GM23248 (cell line): ENCODE results near the gene EFCAB7. TPM values are rescaled to one million over a fixed set of nuclear protein-coding genes. Genes with fewer than 3 reads are reported as not detected.

ENCODE experiments used
- DNase-seq: peaks from one replicate; pipeline ENCODE4 v3.0.0-alpha.2; 2015
- H2AFZ ChIP-seq: fragments of 200-600 bp; sonication (generic); 2 replicates; pipeline ENCODE4 v1.6.1; 2016; ENCODE audit warnings: antibody characterized with exemption
- H3F3A ChIP-seq: fragments of 200-600 bp; sonication (generic); 2 replicates; pipeline ENCODE4 v1.6.1; 2016; ENCODE audit warnings: mild to moderate bottlenecking, antibody characterized with exemption, mixed run types; ENCODE audit not compliant: insufficient read depth
- H3K27ac ChIP-seq: fragments of 200-600 bp; sonication (generic); 2 replicates; pipeline ENCODE4 v1.5.1; 2016; ENCODE audit warnings: mild to moderate bottlenecking
- H3K27me3 ChIP-seq: fragments of 200-600 bp; sonication (generic); replicated peaks from 2 replicates; pipeline ENCODE4 v1.6.1; 2016; ENCODE audit warnings: mild to moderate bottlenecking; ENCODE audit not compliant: insufficient read depth
- H3K36me3 ChIP-seq: fragments of 200-600 bp; sonication (generic); 2 replicates; pipeline ENCODE4 v1.6.1; 2016; ENCODE audit warnings: low read depth, mild to moderate bottlenecking
- H3K4me1 ChIP-seq: fragments of 200-600 bp; sonication (generic); 2 replicates; pipeline ENCODE4 v1.6.1; 2016; ENCODE audit warnings: mild to moderate bottlenecking; ENCODE audit not compliant: insufficient read depth
- H3K4me2 ChIP-seq: fragments of 200-600 bp; sonication (generic); one replicate; pipeline ENCODE4 v1.6.1; 2016; ENCODE audit warnings: mild to moderate bottlenecking; ENCODE audit not compliant: unreplicated experiment
- H3K4me3 ChIP-seq: fragments of 200-600 bp; sonication (generic); 2 replicates; pipeline ENCODE4 v1.5.1; 2016; ENCODE audit warnings: mild to moderate bottlenecking
- H3K79me2 ChIP-seq: fragments of 200-600 bp; sonication (generic); 2 replicates; pipeline ENCODE4 v1.6.1; 2016; ENCODE audit warnings: mild to moderate bottlenecking; ENCODE audit not compliant: insufficient read depth
- H3K9ac ChIP-seq: fragments of 200-600 bp; sonication (generic); 2 replicates; pipeline ENCODE4 v1.6.1; 2016; ENCODE audit warnings: mild to moderate bottlenecking
- H3K9me2 ChIP-seq: fragments of 200-600 bp; sonication (generic); 2 replicates; pipeline ENCODE4 v1.6.1; 2016; ENCODE audit warnings: mixed run types, mild to moderate bottlenecking, moderate library complexity; ENCODE audit not compliant: insufficient read depth
- H3K9me3 ChIP-seq: fragments of 200-600 bp; sonication (generic); one replicate; pipeline ENCODE4 v1.6.1; 2017; ENCODE audit warnings: low read depth
- H4K20me1 ChIP-seq: fragments of 200-600 bp; sonication (generic); 2 replicates; pipeline ENCODE4 v1.6.0; 2016; ENCODE audit not compliant: insufficient read depth
- EZH2 ChIP-seq: fragments of 200-600 bp; sonication (generic); IDR thresholded peaks from 2 replicates; pipeline ENCODE4 v1.6.1; 2018; ENCODE audit warnings: antibody characterized with exemption, mild to moderate bottlenecking; ENCODE audit not compliant: insufficient read depth, poor library complexity, severe bottlenecking
- EZH2phosphoT487 ChIP-seq: fragments of 200-600 bp; sonication (generic); IDR thresholded peaks from 2 replicates; pipeline ENCODE4 v1.6.1; 2018; ENCODE audit warnings: antibody characterized with exemption, moderate library complexity, mild to moderate bottlenecking, low read depth; ENCODE audit not compliant: insufficient read depth
- WGBS, 2 experiments: methylation state at CpG; one replicate each; pipeline ENCODE4 v1.1.6; 2015 to 2017; ENCODE audit warnings: low lambda C conversion rate in 2 of 2, low coverage in 1 of 2; ENCODE audit errors: missing lambda C conversion rate in 2 of 2; 5-methylcytosine and 5-hydroxymethylcytosine counted together
- in situ Hi-C: fragments of 300-500 bp; cut with MboI; formaldehyde crosslinking; loops from 2 replicates; pipeline ENCODE4 v1.15.0; 2020
- polyA plus RNA-seq: library from polyadenylated mRNA; unstranded; fragments of >200 nt; fragmentation: Nextera tagmentation; extraction: Ambion mirVana; gene quantifications from 2 replicates; pipeline ENCODE4 v1.2.1, GENCODE V29; 2016
- total RNA-seq: library from RNA; depleted of rRNA; stranded (reverse); fragments of >200 nt; shearing (Covaris generic); gene quantifications from 2 replicates; pipeline ENCODE4 v1.2.3, GENCODE V29; 2014

The EFCAB7 gene
- total and polyA plus RNA-seq, 2 experiments from 2014 or later: 6.2 to 37.5 TPM

DNA sequence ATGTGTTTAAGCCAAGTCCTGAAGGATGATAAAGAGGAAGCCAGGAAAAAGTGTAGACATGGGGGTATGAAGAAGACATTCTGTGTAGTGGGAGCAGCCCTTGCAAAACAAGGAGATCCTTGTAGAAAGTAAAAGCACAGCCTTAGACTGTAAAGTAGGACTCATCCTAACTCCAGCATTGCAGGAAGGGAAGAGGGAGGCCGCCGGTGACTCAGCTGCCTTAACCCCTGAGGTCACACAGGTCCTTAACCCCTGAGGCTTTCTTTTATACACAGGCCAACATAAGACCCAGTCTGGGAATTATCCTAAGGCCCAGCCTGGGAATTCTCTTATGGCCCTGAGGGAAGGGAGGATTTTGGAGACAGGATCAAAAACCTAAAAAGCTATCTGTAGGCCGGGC, 87.9 kb downstream of the EFCAB7 start:
- H3K79me2 ChIP-seq: peaks cover 56% of the 10 kb centered on the region
- H3K27ac ChIP-seq: no peak overlapping the region
- no peaks in the 10 kb centered on the region for H3K27me3 ChIP-seq
- no peak overlapping the region for H3K4me3 ChIP-seq
- no peaks in the 10 kb centered on the region for H4K20me1 ChIP-seq
- no peaks in the 10 kb centered on the region for H3F3A ChIP-seq
- H3K4me1 ChIP-seq: 0 out of 2 replicates have a peak, but pooled peaks cover 3% of the 10 kb centered on the region
- WGBS, 2 experiments: 89 to 97% methylated on average over 3 of the region's 3 CpGs
- TF ChIP-seq EZH2phosphoT487: no peak
- TF ChIP-seq EZH2: no peak
- H2AFZ ChIP-seq: no peak overlapping the region
- H3K9me2 ChIP-seq: no peaks in the 10 kb centered on the region
- no peak for DNase-seq
- no peak overlapping the region for H3K9ac ChIP-seq
- in situ Hi-C loops: loop anchor here (25.0 kb wide), 1 partner anchor 626 kb away; no protein-coding TSS in a partner anchor
- no peaks in the 10 kb centered on the region for H3K9me3 ChIP-seq
- H3K4me2 ChIP-seq: no peak overlapping the region
- no peaks in the 10 kb centered on the region for H3K36me3 ChIP-seq

DNA sequence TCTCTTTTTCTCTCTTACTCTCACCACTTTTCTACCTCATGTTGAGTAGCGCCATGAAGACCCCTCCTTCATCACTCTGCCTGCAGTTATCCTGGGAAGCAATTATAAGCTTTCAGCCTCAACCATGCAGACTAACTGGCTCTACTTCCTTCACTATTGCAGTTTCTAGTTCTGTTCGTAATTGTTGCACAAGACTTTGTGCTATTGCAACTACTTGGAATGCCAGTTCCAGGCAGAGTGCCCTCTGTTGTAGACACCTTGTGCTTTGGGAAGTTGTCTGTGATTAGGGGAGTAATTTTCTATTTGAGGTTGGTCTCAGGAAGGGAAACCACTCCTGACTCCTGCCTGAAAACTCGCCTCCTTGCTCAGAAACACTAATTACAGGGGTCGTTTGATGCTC, 89.2 kb downstream of the EFCAB7 start:
- Histone ChIP-seq H3K4me3 (no peak overlapping the region), H3K27ac (no peak overlapping the region), H3K27me3 (no peaks in the 10 kb centered on the region), H2AFZ (no peak overlapping the region), H3K36me3 (no peaks in the 10 kb centered on the region), H4K20me1 (no peaks in the 10 kb centered on the region), H3K9me2 (no peaks in the 10 kb centered on the region), H3K4me1 (peaks cover 3% of the 10 kb centered on the region), H3K9me3 (no peaks in the 10 kb centered on the region), H3K79me2 (peaks cover 56% of the 10 kb centered on the region), H3K9ac (no peak overlapping the region), H3F3A (no peaks in the 10 kb centered on the region), H3K4me2 (no peak overlapping the region)
- WGBS, 2 experiments: 77 to 81% methylated on average over 4 of the region's 4 CpGs
- in situ Hi-C loops: loop anchor here (25.0 kb wide), 1 partner anchor 625 kb away; no protein-coding TSS in a partner anchor
- peak; percentile 54 for DNase-seq
- TF ChIP-seq EZH2 (no peak), EZH2phosphoT487 (no peak)

DNA sequence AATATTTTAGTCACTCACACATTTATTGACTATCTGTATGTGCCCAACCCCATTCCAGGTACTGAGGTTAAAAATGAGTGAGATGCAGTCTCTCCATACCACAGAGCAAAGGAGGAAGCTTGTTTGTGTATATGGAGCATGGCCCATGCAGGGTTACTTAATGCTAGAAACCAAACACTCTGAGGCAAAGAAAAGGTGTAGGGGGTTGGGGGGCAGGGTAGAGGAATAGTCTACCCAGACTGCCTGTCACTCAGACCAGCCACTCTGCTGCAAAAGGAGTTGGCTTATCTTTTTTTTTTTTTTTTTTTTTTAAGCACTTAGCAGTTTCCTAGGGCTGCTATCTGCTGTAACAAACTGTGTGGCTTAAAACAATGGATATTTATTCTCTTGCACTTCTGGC, 89.6 kb downstream of the EFCAB7 start:
- TF ChIP-seq EZH2phosphoT487: no peak
- no peak for TF ChIP-seq EZH2
- Histone ChIP-seq H3K27ac (no peak overlapping the region), H3K9me3 (no peaks in the 10 kb centered on the region), H3K4me3 (no peak overlapping the region), H3K36me3 (no peaks in the 10 kb centered on the region), H3F3A (peaks cover 4% of the 10 kb centered on the region; the same call in 1 of the 2 replicates), H3K79me2 (peaks cover 53% of the 10 kb centered on the region), H3K9me2 (no peaks in the 10 kb centered on the region), H3K4me1 (peaks cover 7% of the 10 kb centered on the region), H2AFZ (no peak overlapping the region), H4K20me1 (no peaks in the 10 kb centered on the region), H3K27me3 (no peaks in the 10 kb centered on the region), H3K4me2 (no peak overlapping the region), H3K9ac (no peak overlapping the region)
- in situ Hi-C loops: loop anchor here (25.0 kb wide), 1 partner anchor 624 kb away; no protein-coding TSS in a partner anchor
- DNase-seq: no peak

DNA sequence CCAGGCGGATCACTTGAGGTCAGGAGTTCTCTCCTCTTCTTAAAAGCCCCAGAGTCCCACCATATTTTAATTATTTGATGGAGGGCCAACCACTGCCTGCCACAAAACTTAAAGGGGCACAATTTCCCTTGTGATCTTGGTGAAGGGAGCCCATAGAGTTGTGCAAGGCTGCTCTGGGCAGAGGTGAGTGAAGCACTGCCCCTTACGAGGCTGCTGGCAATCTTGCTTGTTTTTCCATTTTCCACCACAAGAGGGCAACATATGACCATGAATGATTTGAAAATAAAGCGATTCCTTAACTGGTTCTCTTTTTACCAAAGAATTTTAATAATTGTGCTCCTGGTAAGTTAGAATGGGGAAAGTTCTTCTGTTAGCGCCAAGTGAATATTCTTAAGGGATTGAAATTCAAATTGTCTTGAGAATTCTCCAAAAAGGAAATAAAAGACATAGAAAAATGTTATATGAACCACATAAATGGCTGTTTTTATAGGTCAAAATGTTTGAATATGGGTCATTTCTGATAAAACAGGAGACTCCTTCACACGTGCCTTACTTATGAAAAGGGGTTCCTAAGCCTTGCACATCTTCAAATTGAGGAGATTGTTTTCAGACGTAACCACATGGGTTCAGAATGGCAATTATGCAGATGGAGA, 92.6 kb downstream of the EFCAB7 start:
- Histone ChIP-seq H2AFZ (no peak overlapping the region), H3F3A (peaks cover 4% of the 10 kb centered on the region; the same call in 1 of the 2 replicates), H3K9ac (no peak overlapping the region), H3K9me2 (no peaks in the 10 kb centered on the region), H3K36me3 (no peaks in the 10 kb centered on the region), H3K4me3 (no peak overlapping the region), H3K79me2 (peaks cover 37% of the 10 kb centered on the region), H3K4me2 (no peak overlapping the region), H3K27me3 (no peaks in the 10 kb centered on the region), H3K27ac (no peak overlapping the region), H3K4me1 (peaks cover 13% of the 10 kb centered on the region), H4K20me1 (no peaks in the 10 kb centered on the region), H3K9me3 (no peaks in the 10 kb centered on the region)
- in situ Hi-C loops: loop anchor here (25.0 kb wide), 1 partner anchor 621 kb away; no protein-coding TSS in a partner anchor
- 31 to 40% methylated on average over 6 of the region's 6 CpGs for WGBS, 2 experiments
- TF ChIP-seq EZH2phosphoT487 (no peak), EZH2 (no peak)
- peak; percentile 64 for DNase-seq
